Measurements from ENCODE around the gene POLR2J3.
"Not testable (repeated sequence)": the region's sequence is repeated elsewhere in the genome, so short reads cannot be mapped to it uniquely, and the experiment has no call there.

POLR2J3 gene

DNA sequence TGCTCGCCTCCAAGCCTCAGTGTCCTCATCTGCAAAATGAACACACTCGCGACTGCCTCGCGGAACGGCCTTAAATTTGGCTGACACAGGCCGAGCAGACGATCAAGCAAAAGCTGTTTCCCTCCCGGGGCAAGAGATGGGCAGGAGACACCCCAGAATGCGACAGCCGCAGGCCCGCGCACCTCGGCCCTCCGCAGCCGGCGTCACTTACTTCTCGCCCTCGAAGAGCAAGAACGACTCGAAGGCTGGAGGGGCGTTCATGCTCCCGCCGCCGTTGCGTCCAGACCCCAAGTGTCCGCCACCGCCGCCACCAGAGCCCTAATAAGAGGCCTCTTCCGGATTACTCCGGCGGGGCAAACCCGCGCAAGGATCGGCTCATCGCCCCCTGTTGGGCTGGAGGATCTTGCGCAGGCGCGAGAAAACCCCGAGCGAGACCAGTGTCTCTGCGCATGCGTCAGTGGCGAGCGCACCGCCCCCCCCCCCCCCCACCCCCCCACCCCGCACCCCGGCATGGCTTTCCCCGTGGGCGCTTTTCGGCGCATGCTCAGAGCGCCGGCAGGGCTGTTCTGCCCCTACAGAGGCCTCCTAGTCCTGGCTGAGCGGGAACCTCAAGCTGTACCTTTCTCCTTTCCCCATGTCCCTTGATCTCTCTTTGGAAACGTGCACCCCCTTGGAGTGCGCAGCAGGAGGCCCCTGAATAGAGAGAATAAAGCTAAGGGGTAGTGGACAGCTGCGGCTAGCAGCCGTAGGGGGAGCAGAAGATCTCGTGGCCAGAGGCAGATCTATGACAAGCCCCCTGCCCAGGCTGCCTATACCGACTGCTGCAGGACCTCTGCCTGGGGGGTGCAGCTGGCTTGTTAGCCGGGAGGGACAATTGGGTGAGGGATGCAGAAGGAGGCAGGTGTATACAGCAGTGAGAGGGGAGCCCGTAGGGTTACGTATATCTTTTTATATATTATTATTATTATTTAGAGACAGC is at the start of gene POLR2J3:
POLR2J3 (minus strand) TSS at position 323 of the 979 bp plus-strand sequence; CDS start at position 261, 62 bp downstream.
- not testable (repeated sequence) for DNase-seq (ENCODE audit: low spot score)

- DNase-seq (ENCODE audit: low spot score) = not testable (repeated sequence)
Measured at GRCh38 chr7:102618122-102618521, 45.7 kb upstream of the POLR2J3 start.

GRCh38 chr7:102616507-102617125 is 44.2 kb upstream of the POLR2J3 start, which contains the start of gene RASA4:
Gene RASA4 (minus strand): TSS chr7:102616756. CDS start chr7:102616689, 67 bp downstream.
- DNase-seq (ENCODE audit: low spot score) = not testable (repeated sequence)

GRCh38 chr7:102615930-102616329 is 43.5 kb upstream of the POLR2J3 start:
- not testable (repeated sequence) for DNase-seq (ENCODE audit: low spot score)

DNA sequence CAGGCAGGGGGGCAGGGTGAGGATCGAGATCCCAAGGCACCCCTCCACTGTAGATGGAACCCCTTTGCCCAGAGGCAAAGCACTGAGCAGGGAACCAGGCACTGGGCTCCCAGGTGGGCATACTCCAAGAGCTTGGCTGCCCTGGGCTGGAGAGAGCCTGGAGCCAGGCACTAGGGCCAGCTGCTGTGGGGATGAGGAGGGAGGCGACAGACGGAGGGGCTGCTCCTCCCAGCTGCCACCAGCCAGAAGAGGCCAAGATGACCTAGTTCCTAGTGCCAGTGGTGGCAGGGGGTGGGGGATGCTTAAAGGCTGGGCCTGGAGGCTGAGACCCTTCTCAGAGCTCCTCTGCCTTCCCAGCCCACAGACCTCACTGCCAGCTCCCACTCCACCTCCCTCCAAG is 42.5 kb upstream of the POLR2J3 start:
- not testable (repeated sequence) for DNase-seq (ENCODE audit: low spot score)

DNA sequence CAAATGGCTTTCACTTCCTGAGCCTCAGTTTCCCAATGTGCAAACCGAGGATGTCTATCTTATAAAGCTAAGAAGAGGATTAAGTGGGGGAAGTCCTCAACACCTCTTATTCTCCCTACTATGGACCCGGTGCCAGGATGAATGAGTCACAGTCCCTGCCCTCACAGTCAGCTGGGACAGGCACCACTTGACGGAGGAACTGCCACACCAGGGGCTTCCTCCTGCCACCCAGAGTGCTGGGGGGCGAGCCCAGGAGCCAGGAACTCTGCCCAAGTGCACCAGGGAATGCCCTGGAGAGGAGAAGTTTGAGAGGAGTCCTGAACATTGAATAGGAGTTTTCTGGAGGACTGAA is 41.9 kb upstream of the POLR2J3 start:
- DNase-seq (ENCODE audit: low spot score) = not testable (repeated sequence)

DNA sequence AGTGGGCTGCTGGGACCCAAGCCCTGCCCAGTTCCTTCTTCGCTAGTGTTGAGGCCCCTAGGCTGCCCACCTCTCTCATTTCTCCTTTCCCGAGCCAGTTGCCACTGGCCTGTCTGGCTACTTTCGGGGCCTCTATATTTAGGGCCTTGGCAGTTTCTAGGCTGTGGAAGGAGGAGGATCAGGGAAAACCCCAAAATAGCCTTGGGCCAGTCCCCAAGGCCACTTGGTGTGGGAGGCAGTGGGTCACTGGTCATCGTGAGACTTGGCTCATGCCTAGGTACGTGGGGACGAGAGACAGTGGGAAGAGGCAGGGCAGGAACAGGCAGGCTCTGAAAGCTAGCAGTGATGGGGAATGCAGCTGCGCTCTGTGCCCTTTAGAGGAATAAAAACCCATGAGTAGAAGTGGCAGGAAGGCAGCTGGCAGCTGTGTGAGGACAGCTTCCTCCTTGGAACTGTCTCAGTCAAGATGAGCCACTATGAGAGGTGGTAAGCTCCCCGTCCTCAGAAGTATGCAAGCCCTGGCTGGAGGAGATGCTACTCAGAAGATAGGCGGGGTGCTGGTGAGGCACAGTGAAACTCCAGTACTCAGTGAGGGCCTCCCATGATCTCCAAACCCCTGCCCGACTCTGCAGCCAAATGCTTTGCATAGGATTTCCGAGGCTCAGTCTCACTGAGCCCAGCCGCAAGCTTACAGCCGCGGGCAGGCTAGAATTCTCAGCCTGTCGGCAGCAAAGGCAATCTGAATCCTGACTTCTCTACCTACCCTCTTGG is 41.4 kb upstream of the POLR2J3 start:
- not testable (repeated sequence) for DNase-seq (ENCODE audit: low spot score)

DNA sequence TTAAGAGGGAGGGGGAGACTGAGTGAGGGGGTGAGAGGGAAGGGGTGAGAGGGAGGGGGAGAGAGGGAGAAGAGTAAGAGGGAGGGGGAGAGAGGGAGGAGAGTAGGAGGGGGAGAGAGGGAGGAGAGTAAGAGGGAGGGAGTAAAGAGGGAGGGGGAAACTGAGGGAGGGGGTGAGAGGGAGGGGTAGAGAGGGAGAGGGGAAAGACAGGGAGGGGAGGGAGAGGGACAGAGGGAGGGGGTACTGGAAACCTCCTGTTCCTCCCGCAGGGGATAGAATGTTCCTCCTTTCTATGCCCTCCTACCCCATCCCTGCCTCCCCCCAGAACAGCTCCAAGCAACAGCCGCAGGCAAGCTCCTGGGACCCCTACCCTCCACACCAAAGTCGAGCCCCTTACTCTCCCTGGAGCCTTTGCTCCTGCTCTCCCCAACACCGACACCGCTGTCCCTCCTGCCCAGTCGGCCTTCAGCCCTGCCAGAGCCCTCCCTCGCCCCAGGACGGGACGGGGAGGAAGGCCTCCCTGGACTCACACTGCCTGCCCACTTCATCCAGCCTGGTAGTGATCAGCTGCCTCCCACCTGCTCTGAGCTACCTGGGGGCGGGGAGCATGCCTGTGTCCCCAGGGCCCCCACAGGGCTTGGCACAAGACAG is 39.4 kb upstream of the POLR2J3 start:
- DNase-seq (ENCODE audit: low spot score) = not testable (repeated sequence)

GRCh38 chr7:102611013-102611674 is 38.8 kb upstream of the POLR2J3 start:
- not testable (repeated sequence) for DNase-seq (ENCODE audit: low spot score)

- DNase-seq (ENCODE audit: low spot score) = not testable (repeated sequence)
Measured at GRCh38 chr7:102610441-102610840, 38.1 kb upstream of the POLR2J3 start.

DNA sequence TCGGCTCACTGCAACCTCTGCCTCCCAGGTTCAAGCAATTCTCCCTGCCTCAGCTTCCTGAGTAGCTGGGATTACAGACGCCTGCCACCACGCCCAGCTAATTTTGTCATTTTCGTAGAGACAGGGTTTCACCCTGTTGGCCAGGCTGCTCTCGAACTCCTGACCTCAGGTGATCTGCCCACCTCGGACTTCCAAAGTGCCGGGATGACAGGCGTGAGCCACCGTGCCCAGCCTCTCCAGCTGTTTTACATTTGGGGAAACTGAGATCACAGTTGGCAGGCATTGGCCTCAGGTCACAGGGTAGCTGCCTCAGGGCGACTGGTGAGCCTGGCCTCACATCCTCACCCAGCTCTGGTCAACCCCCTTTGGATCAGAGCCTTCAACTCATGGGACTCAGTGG is 37.4 kb upstream of the POLR2J3 start:
- not testable (repeated sequence) for DNase-seq (ENCODE audit: low spot score)

GRCh38 chr7:102606848-102607247 is 34.5 kb upstream of the POLR2J3 start:
- DNase-seq (ENCODE audit: low spot score) = not testable (repeated sequence)

DNA sequence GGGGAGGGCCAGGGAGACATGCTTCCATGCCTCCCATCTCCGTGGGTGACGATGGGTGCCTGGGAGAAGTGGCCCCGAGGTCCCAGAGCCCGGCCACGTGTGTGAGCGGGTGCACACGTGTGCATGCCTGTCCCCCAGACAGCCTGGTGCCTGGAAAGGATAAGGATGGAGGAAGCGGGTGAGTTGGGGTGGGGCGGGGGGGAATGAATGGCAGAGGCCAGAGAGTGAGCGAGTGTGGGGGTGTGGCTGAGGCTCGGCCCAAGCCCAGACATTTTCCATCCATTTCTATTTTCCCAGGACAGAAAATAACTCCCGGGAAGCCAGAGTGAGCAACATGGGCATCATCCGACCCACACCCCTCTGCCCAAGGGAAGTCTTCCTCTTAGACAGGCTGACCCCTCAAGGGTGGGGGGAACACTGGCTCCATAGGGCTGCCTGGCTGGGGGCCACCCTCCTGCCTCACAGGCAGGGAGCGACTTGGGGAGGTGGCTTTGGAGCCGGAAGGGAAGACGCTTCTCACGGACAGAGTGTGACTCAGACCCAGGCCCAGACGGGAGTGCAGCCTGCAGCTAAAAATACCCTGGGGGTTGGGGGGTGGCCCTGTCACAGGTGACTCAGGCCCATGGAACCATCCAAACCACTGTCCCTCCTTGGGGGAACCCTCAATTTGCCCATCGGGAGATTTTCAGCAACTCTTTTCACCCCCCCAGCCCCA is 32.2 kb upstream of the POLR2J3 start:
- DNase-seq (ENCODE audit: low spot score) = not testable (repeated sequence)

DNA sequence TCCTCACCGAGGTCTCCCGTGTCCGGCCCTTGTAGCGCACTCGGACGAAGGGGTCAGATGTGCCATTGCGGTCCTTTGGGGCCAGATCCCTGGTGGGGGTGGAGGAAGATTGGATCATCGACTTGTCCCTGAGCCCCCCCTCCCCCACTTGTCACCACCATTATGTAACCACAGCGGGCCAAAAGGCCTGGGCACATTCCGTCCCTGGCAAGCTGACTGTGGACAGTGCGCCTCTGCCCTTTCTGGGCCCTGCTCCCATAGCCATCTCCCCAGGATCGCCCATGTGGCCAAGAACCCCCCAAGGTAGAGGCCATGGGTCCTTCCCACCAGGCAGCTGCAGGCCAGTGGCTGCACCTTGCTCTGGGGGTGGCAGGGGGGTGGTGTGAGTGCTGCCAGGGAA is 29.9 kb upstream of the POLR2J3 start:
- DNase-seq (ENCODE audit: low spot score) = not testable (repeated sequence)

- not testable (repeated sequence) for DNase-seq (ENCODE audit: low spot score)
Measured at GRCh38 chr7:102599699-102600098, 27.3 kb upstream of the POLR2J3 start.

GRCh38 chr7:102596036-102596435 is 23.7 kb upstream of the POLR2J3 start:
- DNase-seq (ENCODE audit: low spot score) = not testable (repeated sequence)

- DNase-seq (ENCODE audit: low spot score) = not testable (repeated sequence)
Measured at GRCh38 chr7:102593637-102594334, 21.4 kb upstream of the POLR2J3 start.

DNA sequence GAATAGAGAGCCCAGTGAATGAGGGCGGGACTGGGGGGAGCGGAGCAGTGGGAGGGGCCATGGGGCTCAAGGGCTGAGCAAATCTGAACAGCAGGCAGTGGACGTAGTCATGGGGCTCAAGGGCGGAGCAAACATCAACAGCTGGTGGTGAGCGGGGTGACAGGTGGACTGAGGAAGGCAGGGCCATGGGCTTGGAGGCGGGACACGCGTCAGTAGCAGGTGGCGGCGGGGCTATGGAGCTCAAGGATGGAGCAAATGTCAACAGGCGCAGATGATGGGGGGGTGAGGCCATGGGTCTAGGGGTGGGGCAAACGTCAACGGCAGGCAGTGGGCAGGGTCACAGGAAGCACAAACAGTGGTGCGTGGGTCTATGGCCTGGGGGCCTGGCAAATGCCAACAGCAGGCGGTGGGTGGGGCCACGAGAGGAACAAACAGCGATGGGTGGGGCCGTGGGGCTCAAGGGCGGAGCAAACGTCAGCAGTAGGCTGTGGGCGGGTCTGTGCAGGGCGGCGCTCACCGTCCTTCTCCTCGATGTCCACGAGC is 20.2 kb upstream of the POLR2J3 start:
- not testable (repeated sequence) for DNase-seq (ENCODE audit: low spot score)

DNA sequence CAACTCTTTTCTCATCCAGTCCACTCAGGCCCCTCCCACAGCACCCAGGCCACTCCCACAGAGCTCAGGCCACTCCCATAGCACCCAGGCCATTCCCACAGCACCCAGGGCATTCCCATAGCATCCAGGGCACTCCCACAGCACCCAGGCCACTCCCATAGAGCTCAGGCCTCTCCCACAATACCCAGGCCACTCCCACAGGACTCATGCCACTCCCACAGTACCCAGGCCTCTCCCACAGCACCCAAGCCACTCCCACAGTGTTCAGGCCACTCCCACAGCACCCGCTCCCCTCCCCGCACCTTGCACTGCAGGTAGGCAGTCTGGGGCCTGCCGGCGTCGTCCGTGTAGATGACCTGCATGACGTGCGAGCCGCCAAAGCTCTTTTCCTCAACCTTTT is 17.5 kb upstream of the POLR2J3 start:
- DNase-seq (ENCODE audit: low spot score) = not testable (repeated sequence)
